ENCODE measurements around the gene LPP.
"Not testable (repeated sequence)": the region's sequence is repeated elsewhere in the genome, so short reads cannot be mapped to it uniquely, and the experiment has no call there.

Gene LPP

GRCh38 chr3:188636292-188636691 lies 482.3 kb downstream of the LPP start:
- DNase-seq (ENCODE audit: low read depth): not testable (repeated sequence)

- DNase-seq (ENCODE audit: low read depth): no peak
Measured at GRCh38 chr3:188641076-188641475, 487.1 kb downstream of the LPP start.

GRCh38 chr3:188643736-188644135 lies 489.8 kb downstream of the LPP start:
- DNase-seq (ENCODE audit: low read depth): no peak

GRCh38 chr3:188646592-188646991 lies 492.6 kb downstream of the LPP start:
- DNase-seq (ENCODE audit: low read depth): no peak

- DNase-seq (ENCODE audit: low read depth): no peak
Measured at GRCh38 chr3:188647237-188647636, 493.3 kb downstream of the LPP start.

- DNase-seq (ENCODE audit: low read depth): no peak
Measured at GRCh38 chr3:188649521-188649920, 495.6 kb downstream of the LPP start.

GRCh38 chr3:188656196-188656982 lies 502.4 kb downstream of the LPP start:
- no peak for DNase-seq (ENCODE audit: low read depth)

- no peak for DNase-seq (ENCODE audit: low read depth)
Measured at GRCh38 chr3:188658606-188659005, 504.6 kb downstream of the LPP start.

GRCh38 chr3:188659449-188660090 lies 505.6 kb downstream of the LPP start:
- no peak for DNase-seq (ENCODE audit: low read depth)

- no peak for DNase-seq (ENCODE audit: low read depth)
Measured at GRCh38 chr3:188660415-188660814, 506.5 kb downstream of the LPP start.

- DNase-seq (ENCODE audit: low read depth): no peak
Measured at GRCh38 chr3:188661806-188662205, 507.8 kb downstream of the LPP start.

- DNase-seq (ENCODE audit: low read depth): no peak
Measured at GRCh38 chr3:188662214-188662613, 508.3 kb downstream of the LPP start.

- no peak for DNase-seq (ENCODE audit: low read depth)
Measured at GRCh38 chr3:188662795-188663194, 508.8 kb downstream of the LPP start.

GRCh38 chr3:188663839-188664238 lies 509.9 kb downstream of the LPP start:
- no peak for DNase-seq (ENCODE audit: low read depth)

GRCh38 chr3:188664795-188665194 lies 510.8 kb downstream of the LPP start:
- no peak for DNase-seq (ENCODE audit: low read depth)

- DNase-seq (ENCODE audit: low read depth): no peak
Measured at GRCh38 chr3:188667926-188668325, 514.0 kb downstream of the LPP start.

- no peak for DNase-seq (ENCODE audit: low read depth)
Measured at GRCh38 chr3:188670446-188670845, 516.5 kb downstream of the LPP start.

GRCh38 chr3:188671971-188672370 lies 518.0 kb downstream of the LPP start:
- no peak for DNase-seq (ENCODE audit: low read depth)

GRCh38 chr3:188672840-188673239 lies 518.9 kb downstream of the LPP start:
- DNase-seq (ENCODE audit: low read depth): no peak

GRCh38 chr3:188673646-188674186 lies 519.8 kb downstream of the LPP start:
- DNase-seq (ENCODE audit: low read depth): no peak

- DNase-seq (ENCODE audit: low read depth): no peak
Measured at GRCh38 chr3:188674595-188674994, 520.6 kb downstream of the LPP start.

GRCh38 chr3:188677344-188677743 lies 523.4 kb downstream of the LPP start:
- DNase-seq (ENCODE audit: low read depth): no peak

- no peak for DNase-seq (ENCODE audit: low read depth)
Measured at GRCh38 chr3:188680189-188680588, 526.2 kb downstream of the LPP start.

All from activated T-cell treated with anti-CD3 and anti-CD28 coated beads for 24 hours (primary cell).